Measurements from ENCODE around the gene PAPLN.

DNA sequence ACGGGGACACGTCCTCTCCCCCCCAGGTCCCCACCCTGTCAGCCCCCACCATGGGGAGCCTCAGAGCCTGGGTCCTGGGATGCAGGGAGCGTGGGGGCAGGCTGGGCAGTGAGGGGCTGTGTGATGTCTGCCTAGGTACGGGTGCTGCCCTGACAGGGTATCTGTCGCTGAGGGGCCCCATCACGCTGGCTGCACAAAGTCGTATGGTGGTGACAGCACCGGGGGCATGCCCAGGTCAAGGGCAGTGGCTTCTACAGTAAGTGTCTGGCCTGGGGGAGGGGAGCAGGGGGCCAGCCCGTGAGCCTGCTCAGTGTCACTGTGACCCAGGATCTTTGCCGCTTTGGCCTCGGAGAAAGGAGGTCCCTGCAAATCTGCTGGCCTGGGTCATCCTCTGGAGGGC is 23.3 kb downstream of the PAPLN start:
- no peak for TF ChIP-seq CTCF (IDR thresholded peaks at IDR 0.05)
- no peak for TF ChIP-seq POLR2A (IDR thresholded peaks at IDR 0.05)

Data from testis (tissue), 2 donors.